COLO668 (cell line): ENCODE data around the gene VTI1A.

ENCODE experiments used
- DNase-seq: peaks from one replicate; lab custom pipeline; 2025; ENCODE audit not compliant: unreplicated experiment; lab: John Stamatoyannopoulos, UW

Gene VTI1A

DNA sequence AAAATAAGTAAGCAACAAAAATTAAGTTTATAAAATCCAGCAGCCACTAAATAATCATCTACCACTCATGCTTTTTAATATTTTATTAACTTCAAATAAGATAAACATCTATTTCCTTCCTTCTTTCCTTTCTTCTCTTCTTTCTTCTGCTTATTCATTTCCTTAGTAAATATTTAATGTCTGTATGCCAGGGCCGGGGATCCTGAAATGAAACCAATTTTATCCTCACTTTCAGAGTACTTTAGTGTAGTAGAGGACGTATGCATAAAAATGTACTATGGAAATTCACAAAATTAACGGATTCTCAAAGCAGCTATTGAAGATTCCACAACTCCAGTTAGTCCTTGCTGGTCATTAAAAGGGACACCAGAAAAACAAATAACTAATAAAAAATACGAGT is 224.7 kb downstream of the VTI1A start:
- no peak for DNase-seq

DNA sequence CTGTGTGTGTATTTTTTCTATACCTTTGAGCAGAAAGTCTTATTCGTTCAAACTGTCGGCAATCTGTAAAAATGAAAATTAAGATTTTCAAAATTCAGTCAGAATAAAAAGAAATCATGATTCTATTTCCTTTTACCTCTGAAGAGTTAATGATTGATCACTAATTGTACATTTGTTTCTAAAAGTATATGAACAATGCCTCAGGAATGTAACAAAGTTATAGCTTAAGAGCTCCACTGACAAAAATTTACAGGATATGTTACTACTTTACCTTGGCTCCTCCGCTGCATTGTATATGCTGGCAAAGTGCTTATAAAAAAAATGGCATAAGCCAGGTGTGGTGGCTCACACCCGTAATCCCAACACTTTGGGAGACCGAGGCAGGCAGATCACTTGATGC is 225.7 kb downstream of the VTI1A start:
- DNase-seq: no peak

DNA sequence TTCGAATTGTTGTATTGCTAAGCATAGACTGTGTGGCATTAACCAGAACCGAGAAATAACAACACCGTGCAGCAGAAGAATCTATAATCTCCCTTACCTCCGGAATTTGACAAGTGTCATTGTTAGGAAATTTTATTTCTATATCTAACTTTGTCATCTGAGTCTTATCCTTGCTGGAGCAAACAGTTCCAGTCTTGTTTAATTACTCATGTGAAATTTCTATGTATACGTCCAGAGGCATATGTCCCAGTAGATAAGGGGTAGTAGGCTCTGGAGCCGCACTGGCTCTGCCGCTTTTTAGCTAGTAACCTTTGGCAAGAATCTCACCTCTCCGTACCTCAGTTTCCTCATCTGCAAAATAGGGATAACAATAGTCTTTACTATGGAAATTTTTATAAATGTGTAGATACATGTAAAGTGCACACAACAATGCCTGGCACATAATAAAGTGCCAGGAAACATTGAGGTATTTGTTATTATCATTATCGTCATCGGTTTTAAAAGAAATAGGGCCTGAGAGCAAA is 228.6 kb downstream of the VTI1A start:
- DNase-seq: no peak

DNA sequence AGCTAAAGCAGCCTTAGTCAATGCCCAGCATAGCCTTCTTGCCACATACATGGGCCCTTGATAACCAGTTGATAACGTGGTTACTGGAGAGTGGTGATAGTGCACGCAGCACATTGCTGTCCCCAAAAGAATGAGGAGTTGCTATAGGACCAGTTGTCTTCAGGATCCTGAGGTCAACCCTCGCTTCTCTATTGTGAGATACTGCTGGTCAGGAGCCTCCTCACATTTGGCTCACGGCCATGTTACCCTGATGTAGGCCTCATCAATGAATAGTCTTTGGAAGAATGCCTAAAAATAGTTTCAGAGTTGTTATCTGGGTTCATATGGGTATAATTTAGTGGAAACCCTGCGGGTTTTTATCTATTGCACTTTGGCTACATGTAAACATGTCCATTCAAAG is 230.7 kb downstream of the VTI1A start:
- DNase-seq: no peak

DNA sequence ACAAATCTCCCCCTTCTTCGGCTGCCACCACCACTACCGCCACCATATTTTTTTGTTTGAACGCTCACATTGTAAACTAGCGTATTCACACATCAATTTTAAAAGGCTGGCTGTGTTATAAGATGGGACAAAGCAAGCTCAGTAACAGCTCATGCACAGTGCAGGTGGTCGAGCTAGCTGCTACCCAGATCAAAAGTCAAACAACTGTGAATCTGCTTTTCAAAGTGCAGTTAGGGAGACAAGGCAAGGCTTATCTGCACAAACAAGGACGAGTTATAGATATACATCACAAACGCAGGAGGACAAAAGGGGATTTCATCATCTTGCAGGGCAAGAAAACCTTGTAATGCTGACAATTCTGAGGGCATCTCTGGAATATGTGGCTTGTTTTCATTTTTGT is 231.6 kb downstream of the VTI1A start:
- DNase-seq: no peak

DNA sequence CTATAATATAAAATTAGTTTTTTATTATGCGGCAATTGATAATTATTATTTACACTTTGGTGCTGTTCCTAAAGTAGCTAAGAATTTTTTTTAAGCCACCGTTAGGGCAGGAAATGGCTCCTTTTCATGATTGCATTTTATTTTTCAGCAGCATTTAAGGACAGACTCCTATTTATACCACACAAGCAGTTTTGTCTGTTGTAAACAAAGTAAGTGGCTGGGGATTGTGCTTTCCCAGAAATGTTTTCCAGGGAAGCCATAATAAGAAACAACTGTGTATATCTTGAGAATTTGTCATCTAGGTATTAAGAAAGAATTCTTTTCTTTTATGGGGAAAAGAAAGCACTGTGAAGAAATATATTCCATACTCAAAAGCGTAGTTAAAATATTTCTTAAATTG is 232.0 kb downstream of the VTI1A start:
- no peak for DNase-seq

DNA sequence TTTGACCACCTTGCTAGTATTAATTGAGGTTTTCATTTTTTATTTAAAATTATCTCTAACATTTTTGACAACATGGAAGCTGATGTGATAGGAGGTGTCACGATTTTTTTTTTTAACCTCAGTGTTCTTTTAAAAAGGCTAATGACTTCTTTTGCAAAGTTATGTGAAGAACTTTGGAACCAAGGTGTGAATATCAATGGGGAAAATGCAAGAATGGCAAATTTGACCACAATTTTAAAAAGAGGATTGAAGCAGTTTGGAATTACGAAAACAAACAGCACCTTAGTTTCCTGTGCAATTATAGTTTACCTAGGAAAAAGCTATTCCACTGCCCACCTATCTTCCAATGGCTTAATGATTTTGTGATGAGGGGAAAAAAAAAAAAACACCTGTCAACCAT is 232.4 kb downstream of the VTI1A start:
- DNase-seq: no peak

DNA sequence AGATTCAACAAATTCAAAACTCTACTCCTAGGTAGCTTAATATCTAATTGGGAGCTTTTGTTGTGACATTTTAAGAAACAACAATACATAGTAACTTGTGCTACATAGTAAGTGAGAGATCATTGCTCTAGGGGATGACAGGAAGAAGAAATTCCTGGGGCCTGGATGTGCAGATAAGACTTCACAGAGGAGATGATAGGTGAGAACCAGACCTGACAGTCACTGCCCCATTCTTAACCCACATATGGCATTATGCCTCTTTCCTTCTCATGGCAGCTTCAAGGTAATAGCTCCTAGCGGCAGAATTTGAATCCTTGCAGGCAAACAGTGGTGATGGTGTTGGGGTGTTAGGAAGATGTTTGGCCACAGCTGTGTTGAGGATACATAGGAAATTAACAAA is 233.6 kb downstream of the VTI1A start:
- DNase-seq: no peak

DNA sequence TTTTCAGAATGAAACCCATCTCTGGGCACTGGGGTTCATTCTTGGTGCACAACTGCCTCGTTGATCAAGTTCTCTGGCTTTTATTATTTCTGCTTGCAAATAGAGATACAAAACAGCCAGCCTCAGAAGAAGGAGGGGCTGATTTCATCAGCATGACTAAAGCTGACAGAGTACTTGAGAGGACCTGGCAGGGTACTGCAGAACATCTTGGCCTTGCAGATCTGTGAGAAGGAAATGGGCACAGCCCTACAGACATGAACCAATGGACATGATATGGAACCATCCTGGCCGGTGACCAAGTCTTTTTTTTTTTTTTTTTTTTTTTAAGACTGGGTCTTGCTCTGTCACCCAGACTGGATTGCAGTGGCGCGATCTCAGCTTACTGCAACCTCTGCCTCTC is 240.6 kb downstream of the VTI1A start:
- no peak for DNase-seq

DNA sequence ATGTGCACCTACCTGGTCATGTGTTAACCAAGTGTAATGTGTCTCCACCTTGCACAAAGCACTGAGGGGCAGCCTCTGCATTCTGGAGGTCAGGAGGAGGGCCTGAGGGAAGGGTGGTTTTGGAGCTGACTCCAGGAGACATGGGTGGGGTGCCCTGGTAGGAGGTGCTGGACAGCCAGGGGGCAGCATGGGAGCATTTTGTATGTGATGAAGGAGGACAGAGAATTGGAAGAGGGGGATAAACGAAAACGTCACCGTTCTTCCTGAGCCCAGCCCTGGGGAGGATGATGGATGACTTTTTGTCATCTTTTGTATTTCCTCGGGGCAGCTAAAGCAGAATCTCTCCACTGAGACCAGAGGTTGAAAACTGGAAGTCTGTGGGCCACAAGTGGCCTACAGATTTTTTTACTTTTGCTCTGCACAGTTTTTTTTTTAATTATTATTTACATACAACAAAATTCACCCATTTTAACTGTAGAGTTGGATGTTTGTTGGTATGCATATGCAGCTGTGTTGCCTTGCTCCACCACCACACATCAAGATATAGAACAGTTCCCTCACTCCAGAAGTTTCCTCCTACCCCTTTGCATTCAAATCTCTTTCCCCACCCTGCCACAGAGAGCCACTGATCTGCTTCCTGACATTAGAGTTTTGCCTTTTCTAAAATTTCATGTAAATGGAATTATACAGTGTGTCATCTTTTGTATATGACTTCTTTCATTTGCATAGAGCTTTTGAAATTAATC is 242.5 kb downstream of the VTI1A start:
- DNase-seq: peak; percentile 11

DNA sequence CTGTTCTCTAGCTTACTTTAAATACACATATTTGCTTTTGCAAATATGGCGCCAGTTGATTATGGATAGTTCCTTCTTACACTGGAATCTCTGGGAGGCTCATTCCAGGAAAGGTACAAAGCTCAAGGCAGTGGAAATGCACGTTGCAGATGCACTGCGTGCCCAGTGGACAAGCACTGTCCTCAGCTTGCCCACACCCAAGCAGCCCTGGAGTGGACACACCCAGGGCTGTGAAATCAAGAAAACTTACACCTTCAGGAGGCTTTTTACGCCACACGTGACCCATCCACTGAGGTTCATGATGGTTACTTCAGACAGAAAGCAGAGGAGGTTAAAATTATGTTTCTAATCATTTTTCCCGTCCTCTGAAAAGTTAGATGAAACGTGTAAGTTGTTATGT is 248.5 kb downstream of the VTI1A start:
- no peak for DNase-seq

DNA sequence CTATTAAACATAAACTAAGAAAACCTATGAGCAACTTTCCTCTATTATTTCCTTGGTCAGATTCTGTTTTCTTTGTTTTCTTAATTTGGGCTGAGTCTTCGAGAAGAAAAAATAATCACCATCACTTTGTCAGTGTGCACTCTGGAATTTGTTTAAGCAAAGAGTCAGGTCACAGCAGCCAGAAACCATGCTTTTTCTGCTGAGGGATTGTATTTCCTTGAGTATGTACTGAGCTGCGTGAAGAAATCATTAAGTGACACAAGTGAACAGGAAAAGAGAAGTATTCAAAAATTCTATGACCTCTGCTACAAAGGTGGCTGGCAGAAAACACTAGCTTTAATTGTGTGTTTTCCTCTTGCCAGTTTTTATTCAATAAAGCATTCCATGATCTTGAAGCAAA is 249.6 kb downstream of the VTI1A start:
- DNase-seq: no peak

DNA sequence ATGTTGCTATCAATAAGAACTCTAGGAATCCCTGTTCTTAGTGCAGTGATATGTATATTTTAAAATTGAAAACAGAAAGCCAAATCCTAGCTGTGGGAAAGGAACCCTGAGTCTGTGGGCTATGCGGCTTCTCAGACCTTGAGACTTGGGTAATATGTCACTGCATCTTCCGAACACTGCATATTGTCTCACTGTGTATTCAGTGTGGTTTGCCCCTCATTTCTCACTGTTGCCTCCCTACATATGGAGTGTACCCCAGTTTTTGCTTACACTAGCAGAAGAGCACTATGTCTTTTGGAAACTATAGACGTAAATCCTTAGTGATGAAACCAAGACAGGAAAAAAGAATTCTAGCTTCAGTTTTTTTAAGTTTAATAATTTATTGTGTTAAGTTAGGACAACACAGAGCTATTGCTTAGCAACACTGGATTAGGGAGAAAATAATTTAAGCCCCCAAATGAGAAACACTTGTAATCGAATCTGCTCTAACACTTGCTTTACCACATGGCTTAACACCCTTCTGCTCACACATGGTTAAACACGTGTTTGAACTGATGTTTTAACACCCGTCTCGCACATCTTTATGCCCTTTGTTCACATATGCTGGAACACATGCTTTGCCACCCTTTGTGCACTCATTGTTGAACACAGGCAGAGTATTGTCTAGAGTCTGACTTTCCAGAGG is 251.3 kb downstream of the VTI1A start:
- no peak for DNase-seq

DNA sequence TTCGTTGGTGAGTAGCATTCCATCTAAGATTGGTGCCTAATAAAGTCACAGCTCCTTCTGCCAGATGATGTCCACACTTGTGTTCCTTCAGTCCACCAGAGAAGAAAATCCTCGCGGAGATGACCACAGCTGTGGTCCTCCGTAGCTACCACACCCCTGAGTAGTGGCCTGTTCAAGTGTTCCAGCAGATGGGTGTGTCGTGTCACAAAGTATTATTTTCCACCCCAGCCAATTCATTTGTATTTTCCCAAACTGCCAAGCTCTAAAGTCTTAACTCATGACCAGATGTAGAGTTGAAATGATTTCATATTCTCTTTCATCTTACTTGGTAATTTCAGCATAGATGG is 251.8 kb downstream of the VTI1A start:
- no peak for DNase-seq

DNA sequence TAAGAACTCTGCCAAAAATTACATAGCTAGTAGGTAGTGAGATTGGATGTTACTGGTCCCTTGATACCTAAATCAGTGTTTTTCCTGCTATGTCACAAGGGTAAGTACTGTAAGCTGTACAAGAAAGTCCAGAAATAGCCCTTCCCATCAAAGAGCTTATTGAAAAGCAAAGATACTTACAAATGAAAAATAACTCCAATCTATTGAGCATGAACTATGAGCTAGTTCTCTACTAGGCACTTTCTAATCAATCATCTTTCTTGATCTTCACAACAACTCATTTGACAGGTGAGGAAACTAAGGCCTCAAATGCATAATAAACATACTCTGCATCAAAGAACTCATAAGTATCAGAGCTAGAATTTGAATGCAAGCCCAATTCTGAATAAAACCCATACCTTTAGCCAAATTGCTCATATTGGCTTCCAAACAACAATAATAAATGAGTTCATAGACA is 253.2 kb downstream of the VTI1A start:
- no peak for DNase-seq

DNA sequence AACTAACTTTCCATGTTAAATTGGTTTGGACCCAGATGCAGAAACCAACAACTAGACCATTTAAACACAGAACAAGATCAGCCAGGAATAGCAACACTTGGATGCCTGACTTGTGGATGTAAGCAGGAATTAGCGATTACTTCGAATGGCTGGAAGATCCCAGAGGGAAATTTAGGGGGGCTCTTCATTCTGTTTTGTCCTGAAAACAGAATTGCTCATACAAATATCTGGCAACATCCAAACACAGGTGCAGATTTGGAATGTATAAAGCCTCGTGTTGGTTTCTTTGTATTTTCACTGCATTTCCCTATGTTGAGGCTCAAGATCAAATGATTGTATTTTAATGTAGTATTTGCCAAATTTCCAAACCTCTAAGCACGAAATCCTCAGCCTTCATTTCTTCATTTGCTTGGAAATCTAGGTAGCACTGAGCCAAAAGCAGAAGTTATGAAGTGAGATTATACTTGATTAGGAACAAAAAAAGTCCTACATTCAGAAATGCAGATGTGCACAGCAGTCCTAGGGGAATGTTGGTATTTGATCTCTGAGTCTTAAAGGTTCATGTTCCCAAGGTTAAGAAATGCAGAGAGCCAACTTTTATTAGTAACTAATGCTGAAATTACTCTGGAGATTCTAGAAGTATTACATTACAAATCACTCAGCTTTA is 254.3 kb downstream of the VTI1A start:
- DNase-seq: no peak

DNA sequence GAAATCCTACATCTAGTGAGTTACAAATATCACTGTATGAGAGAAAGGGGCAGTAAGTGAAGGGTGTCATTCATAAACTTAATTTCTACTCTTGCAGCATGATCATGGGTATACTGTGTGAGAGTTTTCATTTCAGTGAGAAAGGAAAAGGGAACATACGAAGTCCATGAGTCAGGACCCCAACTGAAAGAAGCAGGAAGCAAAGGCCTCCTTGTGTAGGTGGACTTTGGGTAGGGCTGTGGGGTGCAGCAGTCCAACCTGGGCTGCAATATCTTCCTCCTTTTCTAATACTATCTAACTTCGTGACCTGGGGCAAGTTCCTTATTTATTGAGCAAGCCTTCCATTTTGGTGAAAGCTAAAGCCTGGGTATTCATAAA is 254.9 kb downstream of the VTI1A start:
- no peak for DNase-seq

DNA sequence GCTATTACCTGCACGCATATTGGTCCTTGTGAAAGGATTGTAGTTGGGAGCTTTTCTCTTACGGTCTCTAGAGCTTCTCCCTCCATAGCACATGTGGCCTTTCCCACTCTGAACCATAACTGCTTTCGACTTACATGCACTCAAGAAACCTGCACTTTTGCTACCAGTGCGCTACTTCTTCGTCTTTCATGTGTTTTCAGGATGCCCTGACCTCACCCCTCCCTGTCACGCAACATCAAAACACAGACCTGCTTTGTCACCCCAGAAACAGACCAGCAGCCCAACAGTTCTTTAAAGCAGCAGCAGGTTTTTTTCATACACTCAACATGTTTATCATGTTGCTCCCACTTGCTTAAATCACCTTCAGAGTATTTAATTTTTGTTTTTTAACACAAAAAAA is 259.6 kb downstream of the VTI1A start:
- no peak for DNase-seq

DNA sequence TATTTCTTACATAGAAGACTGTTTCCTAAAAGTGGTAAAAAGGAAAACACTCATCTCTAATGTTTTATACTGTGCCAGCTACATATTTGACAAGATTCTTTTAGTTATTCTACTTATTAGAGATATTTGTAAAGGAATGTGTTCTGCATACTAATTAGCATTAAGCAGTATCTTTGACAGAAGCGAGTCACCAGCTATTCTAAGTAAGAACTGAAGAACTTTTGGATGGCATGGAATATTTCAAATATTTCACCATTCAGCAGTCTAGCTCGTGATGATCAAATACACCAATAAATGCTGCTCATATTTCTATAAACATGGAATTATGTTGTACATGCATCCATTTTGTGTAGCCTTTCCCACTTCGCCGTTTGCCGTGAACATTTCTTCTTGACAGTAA is 261.4 kb downstream of the VTI1A start:
- DNase-seq: no peak

DNA sequence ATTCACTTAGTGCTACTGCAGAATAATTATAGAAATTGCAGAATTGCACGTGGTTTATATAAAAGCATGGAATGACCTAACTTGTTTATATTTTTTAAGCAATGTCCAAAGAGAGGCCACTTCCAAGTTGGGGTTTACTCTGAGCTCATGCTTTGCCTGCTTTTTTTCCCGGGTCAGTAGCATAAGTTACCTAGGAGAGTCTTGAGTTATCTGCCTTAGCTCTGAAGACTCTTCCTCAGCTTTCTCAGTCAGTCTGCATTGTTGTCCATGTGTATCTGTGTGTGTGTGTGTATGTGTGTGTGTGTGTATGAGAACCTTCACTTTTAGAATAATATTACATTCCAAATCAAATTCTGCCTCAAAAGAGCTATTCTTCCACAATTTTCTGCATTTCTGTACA is 263.5 kb downstream of the VTI1A start:
- no peak for DNase-seq

DNA sequence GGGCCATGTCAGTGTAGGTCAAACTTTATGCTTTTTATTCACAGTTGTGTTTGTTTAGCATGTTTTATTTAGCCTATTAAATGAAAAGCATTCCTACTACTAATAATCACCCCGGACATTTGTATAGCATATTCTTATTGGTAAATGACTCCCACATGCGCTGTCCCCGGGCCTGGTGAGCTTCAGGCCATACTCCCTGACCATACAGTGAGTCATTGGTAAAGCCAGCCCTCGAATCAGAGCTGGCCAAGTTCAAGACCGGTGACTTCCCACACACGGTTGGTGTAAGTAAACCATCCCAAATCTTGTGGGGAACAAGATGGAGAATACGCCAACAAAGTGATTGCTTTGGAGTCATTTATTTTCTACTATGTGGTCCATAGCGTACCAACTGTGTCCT is 264.4 kb downstream of the VTI1A start:
- DNase-seq: no peak

DNA sequence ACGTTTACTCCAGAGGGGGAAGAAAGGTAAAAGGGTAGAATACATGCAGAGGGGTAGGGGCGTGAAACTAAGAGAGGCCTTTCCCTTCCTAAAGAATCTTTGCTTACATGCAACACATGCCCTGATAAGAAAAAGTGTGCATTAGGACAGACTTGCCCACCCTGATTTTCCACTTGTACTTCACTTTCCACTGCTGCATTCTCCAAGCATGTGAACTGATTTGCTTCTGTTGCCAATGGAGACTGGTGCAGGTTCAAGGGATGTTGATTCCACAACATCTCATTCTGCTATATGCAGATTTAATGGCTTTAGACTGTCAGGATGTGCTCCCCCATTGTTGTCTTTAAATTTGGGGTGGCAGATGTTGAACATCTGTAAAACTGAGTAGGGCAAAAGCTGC is 265.5 kb downstream of the VTI1A start:
- DNase-seq: no peak
